Measurements from ENCODE around the gene ADAMTSL3. TPM values are rescaled to one million over a fixed set of nuclear protein-coding genes. Genes with fewer than 3 reads are reported as not detected.

ADAMTSL3 gene
- total RNA-seq, 6 experiments from 2014 or later = not detected

DNA sequence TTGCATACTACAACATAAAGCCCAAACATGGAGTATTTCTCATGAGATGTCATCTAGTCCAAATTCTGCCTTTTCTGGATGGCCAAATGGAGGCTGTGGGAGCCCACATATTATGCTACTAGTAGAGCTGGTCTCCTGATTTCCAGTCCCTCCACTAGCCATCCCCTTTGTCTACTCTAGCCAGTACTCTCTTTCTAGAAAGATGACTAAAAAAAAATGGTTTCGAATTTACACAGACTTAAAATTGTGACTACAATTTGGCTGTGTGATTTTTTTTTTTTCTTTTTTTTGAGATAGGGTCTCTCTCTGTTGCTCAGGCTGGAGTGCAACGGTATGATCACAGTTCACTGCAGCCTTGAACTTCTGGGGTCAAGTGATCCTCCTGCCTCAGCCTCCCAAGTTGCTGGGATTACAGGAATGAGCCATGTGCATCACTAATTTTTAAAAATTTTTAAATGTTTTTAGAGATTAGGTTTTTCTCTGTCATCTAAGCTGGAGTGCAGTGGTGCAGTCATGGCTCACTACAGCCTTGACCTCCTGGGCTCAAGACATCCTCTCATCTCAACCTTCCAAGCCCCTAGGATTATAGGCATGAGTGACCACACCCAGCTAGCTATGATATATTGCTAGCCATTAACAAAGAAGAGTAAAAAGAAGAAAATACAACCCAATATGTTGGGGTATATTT lies 273.9 kb downstream of the ADAMTSL3 start:
- Mint-ChIP-seq H3K9me3 (peaks cover 73% of the 10 kb centered on the region), H3K4me1 (ENCODE audit: low read depth) (no peaks in the 10 kb centered on the region), H3K27ac (no peak overlapping the region), H3K36me3 (ENCODE audit: low read depth) (no peaks in the 10 kb centered on the region; the same call in 1 of the 2 replicates), H3K4me3 (no peak overlapping the region), H3K27me3 (ENCODE audit: insufficient read depth) (peaks cover 2% of the 10 kb centered on the region; the same call in 1 of the 2 replicates)
- TF ChIP-seq, protein P1, sequence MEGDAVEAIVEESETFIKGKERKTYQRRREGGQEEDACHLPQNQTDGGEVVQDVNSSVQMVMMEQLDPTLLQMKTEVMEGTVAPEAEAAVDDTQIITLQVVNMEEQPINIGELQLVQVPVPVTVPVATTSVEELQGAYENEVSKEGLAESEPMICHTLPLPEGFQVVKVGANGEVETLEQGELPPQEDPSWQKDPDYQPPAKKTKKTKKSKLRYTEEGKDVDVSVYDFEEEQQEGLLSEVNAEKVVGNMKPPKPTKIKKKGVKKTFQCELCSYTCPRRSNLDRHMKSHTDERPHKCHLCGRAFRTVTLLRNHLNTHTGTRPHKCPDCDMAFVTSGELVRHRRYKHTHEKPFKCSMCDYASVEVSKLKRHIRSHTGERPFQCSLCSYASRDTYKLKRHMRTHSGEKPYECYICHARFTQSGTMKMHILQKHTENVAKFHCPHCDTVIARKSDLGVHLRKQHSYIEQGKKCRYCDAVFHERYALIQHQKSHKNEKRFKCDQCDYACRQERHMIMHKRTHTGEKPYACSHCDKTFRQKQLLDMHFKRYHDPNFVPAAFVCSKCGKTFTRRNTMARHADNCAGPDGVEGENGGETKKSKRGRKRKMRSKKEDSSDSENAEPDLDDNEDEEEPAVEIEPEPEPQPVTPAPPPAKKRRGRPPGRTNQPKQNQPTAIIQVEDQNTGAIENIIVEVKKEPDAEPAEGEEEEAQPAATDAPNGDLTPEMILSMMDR (IDR thresholded peaks at IDR 0.05) = no peak
- DNase-seq = no peak

- no peak for DNase-seq
- H3K9me3 Mint-ChIP-seq = peaks cover 75% of the 10 kb centered on the region
- TF ChIP-seq, protein P1 (IDR thresholded peaks at IDR 0.05) = no peak
- no peak overlapping the region for H3K27ac Mint-ChIP-seq
- no peaks in the 10 kb centered on the region for H3K4me1 Mint-ChIP-seq (ENCODE audit: low read depth)
- no peak overlapping the region for H3K4me3 Mint-ChIP-seq
- H3K27me3 Mint-ChIP-seq (ENCODE audit: insufficient read depth) = peaks cover 2% of the 10 kb centered on the region; the same call in 1 of the 2 replicates
- no peaks in the 10 kb centered on the region; the same call in 1 of the 2 replicates for H3K36me3 Mint-ChIP-seq (ENCODE audit: low read depth)
Measured at GRCh38 chr15:83928392-83928734, 274.4 kb downstream of the ADAMTSL3 start.

DNA sequence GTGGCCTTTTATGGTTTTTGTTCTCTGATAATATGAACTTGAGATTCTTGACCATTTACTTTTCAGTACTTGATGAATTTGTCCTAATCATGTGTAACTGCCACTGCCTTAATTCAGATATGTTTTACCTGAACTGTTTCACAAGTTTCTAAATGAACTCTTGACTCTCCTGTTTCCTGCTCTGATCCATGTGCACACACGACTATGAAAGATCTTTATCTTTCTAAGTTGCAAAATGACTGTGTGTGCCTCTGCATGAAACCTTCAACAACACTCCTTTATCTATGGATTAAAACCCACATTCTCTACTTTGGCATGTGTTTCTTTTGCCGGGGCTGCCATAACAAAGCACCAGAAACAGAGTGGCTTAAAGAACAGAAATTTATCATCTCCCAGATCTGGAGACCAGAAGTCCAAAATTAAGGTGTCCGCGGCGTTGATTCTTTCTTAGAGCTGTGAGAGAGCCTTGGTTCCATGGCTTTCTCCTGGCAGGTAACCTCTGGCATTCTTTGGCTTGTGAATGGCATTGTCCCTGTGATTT lies 275.0 kb downstream of the ADAMTSL3 start:
- peaks cover 2% of the 10 kb centered on the region; the same call in 1 of the 2 replicates for H3K27me3 Mint-ChIP-seq (ENCODE audit: insufficient read depth)
- H3K27ac Mint-ChIP-seq = no peak overlapping the region
- H3K9me3 Mint-ChIP-seq = peaks cover 72% of the 10 kb centered on the region
- no peaks in the 10 kb centered on the region; the same call in 1 of the 2 replicates for H3K36me3 Mint-ChIP-seq (ENCODE audit: low read depth)
- no peaks in the 10 kb centered on the region for H3K4me1 Mint-ChIP-seq (ENCODE audit: low read depth)
- DNase-seq = no peak
- TF ChIP-seq, protein P1 (IDR thresholded peaks at IDR 0.05) = no peak
- H3K4me3 Mint-ChIP-seq = no peak overlapping the region

DNA sequence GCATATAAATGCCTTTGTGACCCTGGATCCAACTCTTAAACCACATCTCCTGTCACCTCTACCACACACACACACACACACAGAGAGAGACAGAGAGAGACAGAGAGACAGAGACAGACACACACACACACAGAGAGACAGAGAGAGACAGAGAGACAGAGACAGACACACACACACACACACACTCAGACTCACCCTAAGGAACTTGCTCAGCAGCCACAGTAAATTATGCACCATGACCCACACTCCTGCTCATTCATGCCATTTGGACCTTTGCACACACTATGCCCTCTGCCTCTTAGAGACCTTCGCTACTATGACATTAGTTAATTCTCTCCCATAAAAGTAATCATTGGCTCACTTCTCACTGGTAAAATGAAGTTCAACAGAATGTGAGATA lies 275.7 kb downstream of the ADAMTSL3 start:
- Mint-ChIP-seq H3K27ac (no peak overlapping the region), H3K9me3 (peaks cover 72% of the 10 kb centered on the region), H3K4me3 (no peak overlapping the region), H3K36me3 (ENCODE audit: low read depth) (no peaks in the 10 kb centered on the region; the same call in 1 of the 2 replicates), H3K27me3 (ENCODE audit: insufficient read depth) (peaks cover 2% of the 10 kb centered on the region; the same call in 1 of the 2 replicates), H3K4me1 (ENCODE audit: low read depth) (no peaks in the 10 kb centered on the region)
- TF ChIP-seq, protein P1 (IDR thresholded peaks at IDR 0.05) = no peak
- no peak for DNase-seq

DNA sequence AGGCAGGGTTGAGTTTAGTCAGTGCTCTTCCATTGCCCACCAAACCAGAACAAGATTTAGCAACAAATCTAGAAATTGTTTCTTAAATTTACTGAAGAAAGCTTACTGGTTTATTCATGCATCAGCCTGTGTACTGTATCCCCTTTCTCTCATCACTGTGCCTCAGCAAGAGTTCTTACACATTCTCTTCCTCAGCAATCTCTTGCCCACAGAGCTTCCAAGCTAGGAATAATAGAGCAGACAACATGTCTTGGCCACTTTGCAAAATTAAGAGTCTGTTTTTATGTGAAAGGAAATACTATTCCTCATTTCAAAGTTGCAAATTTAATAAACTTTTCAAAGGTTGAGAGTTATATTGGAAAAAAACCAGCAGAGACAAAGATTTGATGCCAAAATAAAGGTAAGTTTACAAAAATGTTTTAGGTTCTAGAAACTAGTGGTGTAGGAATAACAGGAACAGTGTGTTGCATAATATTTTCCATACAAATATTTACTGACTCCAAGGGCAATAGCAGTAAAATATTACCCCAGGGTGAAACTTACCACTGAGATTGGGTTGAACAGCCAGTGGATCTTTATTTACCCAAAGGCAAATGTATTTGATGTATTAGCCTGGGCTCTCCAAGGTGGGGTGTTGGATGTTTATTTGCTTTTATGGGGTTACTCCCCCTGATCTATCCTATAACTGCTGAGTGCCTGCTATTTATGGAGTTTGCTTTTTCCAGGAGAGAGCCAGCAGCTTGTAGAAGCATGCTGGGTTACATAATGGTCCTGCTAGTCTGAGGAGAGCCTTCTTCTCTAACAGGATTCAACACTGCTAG lies 276.7 kb downstream of the ADAMTSL3 start:
- H3K4me3 Mint-ChIP-seq = no peak overlapping the region
- DNase-seq = no peak
- no peaks in the 10 kb centered on the region; the same call in 1 of the 2 replicates for H3K36me3 Mint-ChIP-seq (ENCODE audit: low read depth)
- H3K4me1 Mint-ChIP-seq (ENCODE audit: low read depth) = no peaks in the 10 kb centered on the region
- TF ChIP-seq, protein P1 (IDR thresholded peaks at IDR 0.05) = no peak
- no peak overlapping the region for H3K27ac Mint-ChIP-seq
- peaks cover 2% of the 10 kb centered on the region; the same call in 1 of the 2 replicates for H3K27me3 Mint-ChIP-seq (ENCODE audit: insufficient read depth)
- H3K9me3 Mint-ChIP-seq = peaks cover 65% of the 10 kb centered on the region

Data from HFFc6 (cell line).